WERI-Rb-1 (cell line): ENCODE measurements around the gene KIF21A.

Experiments used
- DNase-seq: peaks from one replicate; pipeline ENCODE4 v3.0.0-alpha.2; 2020
- H3K27ac ChIP-seq: fragments of 250-450 bp; sonication (Bioruptor Pico); 2 replicates; pipeline ENCODE4 v1.5.1; 2020; ENCODE audit warnings: mild to moderate bottlenecking, moderate library complexity
- H3K27me3 ChIP-seq: fragments of 250-450 bp; sonication (Bioruptor Pico); 2 replicates; pipeline ENCODE4 v1.5.1; 2021; ENCODE audit warnings: mild to moderate bottlenecking, low read depth, moderate library complexity; ENCODE audit not compliant: insufficient read depth, severe bottlenecking
- H3K36me3 ChIP-seq: fragments of 250-450 bp; sonication (Bioruptor Pico); 2 replicates; pipeline ENCODE4 v1.5.1; 2020; ENCODE audit warnings: mild to moderate bottlenecking, moderate library complexity
- H3K4me3 ChIP-seq: 2 replicates; pipeline ENCODE4 v1.5.1; 2011; ENCODE audit warnings: low read depth, mild to moderate bottlenecking, control low read depth, low read length
- H3K9me3 ChIP-seq: fragments of 250-450 bp; sonication (Bioruptor Pico); 2 replicates; pipeline ENCODE4 v1.5.1; 2021; ENCODE audit warnings: mild to moderate bottlenecking, moderate library complexity; ENCODE audit not compliant: severe bottlenecking
- CTCF ChIP-seq: IDR thresholded peaks from 2 replicates; pipeline ENCODE4 v1.5.1; 2011; ENCODE audit warnings: low read depth, mild to moderate bottlenecking, control low read depth, inconsistent platforms, low read length

Gene KIF21A

GRCh38 chr12:39372204-39372925, 70.6 kb downstream of the KIF21A start:
- Histone ChIP-seq H3K36me3 (no peaks in the 10 kb centered on the region; the same call in none of the 2 replicates), H3K4me3 (no peak overlapping the region), H3K27ac (no peak overlapping the region), H3K27me3 (no peaks in the 10 kb centered on the region), H3K9me3 (no peaks in the 10 kb centered on the region)
- DNase-seq = no peak
- no peak for TF ChIP-seq CTCF

- Histone ChIP-seq H3K9me3 (no peaks in the 10 kb centered on the region), H3K36me3 (peaks cover 18% of the 10 kb centered on the region), H3K27me3 (no peaks in the 10 kb centered on the region), H3K4me3 (no peak overlapping the region), H3K27ac (no peak overlapping the region)
- no peak for TF ChIP-seq CTCF
- DNase-seq = no peak
Measured at GRCh38 chr12:39369756-39370155, 73.2 kb downstream of the KIF21A start.

- H3K36me3 ChIP-seq = peaks cover 21% of the 10 kb centered on the region
- no peak overlapping the region for H3K4me3 ChIP-seq
- no peak for TF ChIP-seq CTCF
- DNase-seq = no peak
- no peaks in the 10 kb centered on the region for H3K27me3 ChIP-seq
- H3K27ac ChIP-seq = no peak overlapping the region
- no peaks in the 10 kb centered on the region for H3K9me3 ChIP-seq
Measured at GRCh38 chr12:39368891-39369290, 74.0 kb downstream of the KIF21A start.

GRCh38 chr12:39368096-39368495, 74.8 kb downstream of the KIF21A start:
- Histone ChIP-seq H3K36me3 (peaks cover 22% of the 10 kb centered on the region), H3K27me3 (no peaks in the 10 kb centered on the region), H3K27ac (no peak overlapping the region), H3K4me3 (no peak overlapping the region), H3K9me3 (no peaks in the 10 kb centered on the region)
- no peak for DNase-seq
- no peak for TF ChIP-seq CTCF

- Histone ChIP-seq H3K36me3 (peaks cover 26% of the 10 kb centered on the region), H3K27ac (no peak overlapping the region), H3K9me3 (no peaks in the 10 kb centered on the region), H3K4me3 (no peak overlapping the region), H3K27me3 (no peaks in the 10 kb centered on the region)
- no peak for DNase-seq
- no peak for TF ChIP-seq CTCF
Measured at GRCh38 chr12:39367494-39367893, 75.4 kb downstream of the KIF21A start.
